ENCODE data around the gene OOEP. TPM values are rescaled to one million over a fixed set of nuclear protein-coding genes. Genes with fewer than 3 reads are reported as not detected.

The OOEP gene
- total and polyA plus RNA-seq, 4 donors = 0.16 to 0.98 (median 0.37) TPM; not detected in 1

- Histone ChIP-seq H3K4me1 (ENCODE audit: control insufficient read depth in 5 of 5, insufficient read depth in 5 of 5, low read length in 5 of 5) (no peaks in the 10 kb centered on the region), H3K9me3 (ENCODE audit: control insufficient read depth in 4 of 4, insufficient read depth in 3 of 4, low read length in 3 of 4) (peaks cover 0 to 21% (median 5%) of the 10 kb centered on the region in 4 donors), H3K27me3 (ENCODE audit: control insufficient read depth in 3 of 3, insufficient read depth in 3 of 3, low read length in 2 of 3) (no peaks in the 10 kb centered on the region), H3K4me3 (no peak overlapping the region), H3K36me3 (ENCODE audit: control insufficient read depth in 4 of 4, insufficient read depth in 4 of 4, low read length in 4 of 4) (no peaks in the 10 kb centered on the region), H3K27ac (ENCODE audit: low read depth in 1 of 2, low read length in 1 of 2) (no peak overlapping the region), H3K9ac (ENCODE audit: insufficient read depth in 1 of 2, low read length in 2 of 2) (no peak overlapping the region)
- ATAC-seq (ENCODE audit: insufficient read depth, low FRiP score) = no peak
- TF ChIP-seq CTCF (IDR thresholded peaks at IDR 0.05; ENCODE audit: control extremely low read depth, extremely low read depth) = no peak
- 88 to 94% methylated on average over 10 of the region's 10 CpGs for WGBS, 2 donors
- DNase-seq = no peak
These were observed 2.8 kb upstream of the OOEP start for GRCh38 chr6:73372516-73372915.

- TF ChIP-seq CTCF (IDR thresholded peaks at IDR 0.05; ENCODE audit: control extremely low read depth, extremely low read depth) = no peak
- WGBS, 2 donors = 97 to 100% methylated on average over 4 of the region's 4 CpGs
- no peak overlapping the region for H3K27ac ChIP-seq (ENCODE audit: low read depth in 1 of 2, low read length in 1 of 2)
- no peak overlapping the region for H3K9ac ChIP-seq (ENCODE audit: insufficient read depth in 1 of 2, low read length in 2 of 2)
- no peaks in the 10 kb centered on the region for H3K4me1 ChIP-seq (ENCODE audit: control insufficient read depth in 5 of 5, insufficient read depth in 5 of 5, low read length in 5 of 5)
- peaks cover 0 to 21% (median 5%) of the 10 kb centered on the region in 4 donors for H3K9me3 ChIP-seq (ENCODE audit: control insufficient read depth in 4 of 4, insufficient read depth in 3 of 4, low read length in 3 of 4)
- H3K36me3 ChIP-seq (ENCODE audit: control insufficient read depth in 4 of 4, insufficient read depth in 4 of 4, low read length in 4 of 4) = no peaks in the 10 kb centered on the region
- no peak overlapping the region for H3K4me3 ChIP-seq
- no peaks in the 10 kb centered on the region for H3K27me3 ChIP-seq (ENCODE audit: control insufficient read depth in 3 of 3, insufficient read depth in 3 of 3, low read length in 2 of 3)
- ATAC-seq (ENCODE audit: insufficient read depth, low FRiP score) (no peak), DNase-seq (no peak)
These were observed 2.3 kb upstream of the OOEP start for GRCh38 chr6:73371984-73372383.

GRCh38 chr6:73369157-73369556 is 540 bp downstream of the OOEP start:
- no peaks in the 10 kb centered on the region for H3K4me1 ChIP-seq (ENCODE audit: control insufficient read depth in 5 of 5, insufficient read depth in 5 of 5, low read length in 5 of 5)
- H3K36me3 ChIP-seq (ENCODE audit: control insufficient read depth in 4 of 4, insufficient read depth in 4 of 4, low read length in 4 of 4) = no peaks in the 10 kb centered on the region
- DNase-seq (no peak), ATAC-seq (ENCODE audit: insufficient read depth, low FRiP score) (no peak)
- H3K4me3 ChIP-seq = no peak overlapping the region
- no peak for TF ChIP-seq CTCF (IDR thresholded peaks at IDR 0.05; ENCODE audit: control extremely low read depth, extremely low read depth)
- no peak overlapping the region for H3K9ac ChIP-seq (ENCODE audit: insufficient read depth in 1 of 2, low read length in 2 of 2)
- H3K27ac ChIP-seq (ENCODE audit: low read depth in 1 of 2, low read length in 1 of 2) = no peak overlapping the region
- H3K27me3 ChIP-seq (ENCODE audit: control insufficient read depth in 3 of 3, insufficient read depth in 3 of 3, low read length in 2 of 3) = no peaks in the 10 kb centered on the region
- peaks cover 0 to 21% (median 5%) of the 10 kb centered on the region in 4 donors for H3K9me3 ChIP-seq (ENCODE audit: control insufficient read depth in 4 of 4, insufficient read depth in 3 of 4, low read length in 3 of 4)
- 93 to 96% methylated on average over 14 of the region's 14 CpGs for WGBS, 2 donors

GRCh38 chr6:73368675-73369074 is 1.0 kb downstream of the OOEP start:
- WGBS, 2 donors = 89 to 96% methylated on average over 4 of the region's 4 CpGs
- H3K9me3 ChIP-seq (ENCODE audit: control insufficient read depth in 4 of 4, insufficient read depth in 3 of 4, low read length in 3 of 4) = peaks cover 0 to 21% (median 5%) of the 10 kb centered on the region in 4 donors

More at GRCh38 chr6:73368675-73369074, 1.0 kb downstream of the OOEP start:
- no peak for TF ChIP-seq CTCF (IDR thresholded peaks at IDR 0.05; ENCODE audit: control extremely low read depth, extremely low read depth)
- H3K9ac ChIP-seq (ENCODE audit: insufficient read depth in 1 of 2, low read length in 2 of 2) = no peak overlapping the region
- H3K4me1 ChIP-seq (ENCODE audit: control insufficient read depth in 5 of 5, insufficient read depth in 5 of 5, low read length in 5 of 5) = no peaks in the 10 kb centered on the region
- DNase-seq (no peak), ATAC-seq (ENCODE audit: insufficient read depth, low FRiP score) (no peak)
- no peak overlapping the region for H3K27ac ChIP-seq (ENCODE audit: low read depth in 1 of 2, low read length in 1 of 2)
- H3K4me3 ChIP-seq = no peak overlapping the region
- H3K36me3 ChIP-seq (ENCODE audit: control insufficient read depth in 4 of 4, insufficient read depth in 4 of 4, low read length in 4 of 4) = no peaks in the 10 kb centered on the region
- H3K27me3 ChIP-seq (ENCODE audit: control insufficient read depth in 3 of 3, insufficient read depth in 3 of 3, low read length in 2 of 3) = no peaks in the 10 kb centered on the region

Data from lung (tissue), 12 donors.